ENCODE measurements around the gene HIBADH. TPM values are rescaled to one million over a fixed set of nuclear protein-coding genes. Genes with fewer than 3 reads are reported as not detected.
"Not testable (repeated sequence)": the region's sequence is repeated elsewhere in the genome, so short reads cannot be mapped to it uniquely, and the experiment has no call there.

Gene HIBADH
- total and polyA plus RNA-seq, 2 donors (not counting 3 experiments of a cell fraction or from before 2014, with no cell fraction given) = 22.6 to 30.5 TPM

GRCh38 chr7:27510541-27510940 lies 152.1 kb downstream of the HIBADH start:
- BruUV-seq (replicated peaks) = no TSS peak
- Histone ChIP-seq H3K4me2 (ENCODE audit: insufficient read depth, low read length) (no peak overlapping the region), H3K4me3 (replicated peaks in 1 of 3; ENCODE audit: insufficient read depth in 1 of 3, low read depth in 1 of 3, low read length in 3 of 3) (no peak overlapping the region), H4K20me1 (replicated peaks; ENCODE audit: control insufficient read depth, extremely low read depth, insufficient read depth, low read length) (no peaks in the 10 kb centered on the region), H3K9ac (replicated peaks; ENCODE audit: extremely low read depth, insufficient read depth, low read length) (no peak overlapping the region), H3K36me3 (ENCODE audit: control insufficient read depth in 2 of 2, extremely low read depth in 1 of 2, insufficient read depth in 2 of 2, low read length in 2 of 2) (no peaks in the 10 kb centered on the region), H3K9me1 (replicated peaks; ENCODE audit: control insufficient read depth, extremely low read depth, insufficient read depth, low read length) (no peaks in the 10 kb centered on the region), H3K27me3 (ENCODE audit: control insufficient read depth in 2 of 2, insufficient read depth in 2 of 2, low read length in 2 of 2) (no peaks in the 10 kb centered on the region), H3K79me2 (ENCODE audit: control insufficient read depth, insufficient read depth, low read length) (no peaks in the 10 kb centered on the region), H3K9me3 (replicated peaks; ENCODE audit: control insufficient read depth, insufficient read depth, low read length) (no peaks in the 10 kb centered on the region), H3K27ac (ENCODE audit: insufficient read depth, low read depth, low read length) (no peak overlapping the region), H3K4me1 (ENCODE audit: control insufficient read depth, extremely low read depth, insufficient read depth, low read length) (no peaks in the 10 kb centered on the region), H2AFZ (ENCODE audit: low read depth, low read length) (no peak overlapping the region)
- intact Hi-C loops (cut with micrococcal nuclease) = no loop called here
- DNase-seq (ENCODE audit: low read depth, low spot score) (no peak), FAIRE-seq (no peak)
- dilution Hi-C loops (cut with MboI; ENCODE audit: extremely low pct_ligation_motif_present, low sequenced_read_pairs) = no loop called here
- ChIA-PET POLR2A (no interaction called here), CTCF (interaction anchor here (0.6 kb wide), 2 partner anchors 11 to 51 kb away, joined by 3 read pairs; no protein-coding TSS in a partner anchor)
- no peak for TF ChIP-seq MAX (IDR thresholded peaks at IDR 0.05; ENCODE audit: insufficient read depth, insufficient read length)
- TF ChIP-seq GATA2 (IDR thresholded peaks at IDR 0.05; ENCODE audit: insufficient read depth, insufficient read length, low read depth, low read length) = no peak
- no peak for TF ChIP-seq JUN (IDR thresholded peaks at IDR 0.05; ENCODE audit: borderline replicate concordance, insufficient read depth, insufficient read length, low read depth)
- no peak for TF ChIP-seq FOS (IDR thresholded peaks at IDR 0.05; ENCODE audit: borderline replicate concordance, insufficient read depth, low read length)
- no peak for TF ChIP-seq POLR2A (IDR thresholded peaks at IDR 0.05; ENCODE audit: low read depth, low read length)
- no peak for TF ChIP-seq CTCF (IDR thresholded peaks at IDR 0.05; ENCODE audit: extremely low read depth in 1 of 2, insufficient read depth in 1 of 2, low read depth in 1 of 2, low read length in 2 of 2)
- TF ChIP-seq POLR2AphosphoS5 (IDR thresholded peaks at IDR 0.05; ENCODE audit: insufficient read depth, low read depth, low read length) = no peak
- no peak for TF ChIP-seq EZH2 (IDR thresholded peaks at IDR 0.05; ENCODE audit: borderline replicate concordance, low read depth, low read length, severe bottlenecking)
- no peak for TF ChIP-seq MYC (IDR thresholded peaks at IDR 0.05; ENCODE audit: low read depth, low read length)

- BruUV-seq (replicated peaks); POLR2A ChIA-PET: not testable (repeated sequence)
Measured at GRCh38 chr7:27501879-27502278, 160.8 kb downstream of the HIBADH start.

More at GRCh38 chr7:27501879-27502278, 160.8 kb downstream of the HIBADH start:
- H3K9me3 ChIP-seq (replicated peaks; ENCODE audit: control insufficient read depth, insufficient read depth, low read length); DNase-seq (ENCODE audit: low read depth, low spot score); H4K20me1 ChIP-seq (replicated peaks; ENCODE audit: control insufficient read depth, extremely low read depth, insufficient read depth, low read length); intact Hi-C loops (cut with micrococcal nuclease); H3K4me3 ChIP-seq (replicated peaks in 1 of 3; ENCODE audit: insufficient read depth in 1 of 3, low read depth in 1 of 3, low read length in 3 of 3); CTCF ChIA-PET; H3K4me1 ChIP-seq (ENCODE audit: control insufficient read depth, extremely low read depth, insufficient read depth, low read length); FAIRE-seq; H2AFZ ChIP-seq (ENCODE audit: low read depth, low read length); H3K9me1 ChIP-seq (replicated peaks; ENCODE audit: control insufficient read depth, extremely low read depth, insufficient read depth, low read length); H3K36me3 ChIP-seq (ENCODE audit: control insufficient read depth in 2 of 2, extremely low read depth in 1 of 2, insufficient read depth in 2 of 2, low read length in 2 of 2); H3K9ac ChIP-seq (replicated peaks; ENCODE audit: extremely low read depth, insufficient read depth, low read length); H3K4me2 ChIP-seq (ENCODE audit: insufficient read depth, low read length); H3K79me2 ChIP-seq (ENCODE audit: control insufficient read depth, insufficient read depth, low read length); dilution Hi-C loops (cut with MboI; ENCODE audit: extremely low pct_ligation_motif_present, low sequenced_read_pairs); H3K27me3 ChIP-seq (ENCODE audit: control insufficient read depth in 2 of 2, insufficient read depth in 2 of 2, low read length in 2 of 2); H3K27ac ChIP-seq (ENCODE audit: insufficient read depth, low read depth, low read length): not testable (repeated sequence)

Data from endothelial cell of umbilical vein (primary cell).